GM18858 (cell line): ENCODE results near the gene LATS2.
"Not testable (repeated sequence)": the region's sequence is repeated elsewhere in the genome, so short reads cannot be mapped to it uniquely, and the experiment has no call there.

ENCODE experiments used
- ATAC-seq: cut with Tn5 transposase; IDR thresholded peaks from one replicate; pipeline ENCODE4 v1.9.1; 2021; ENCODE audit not compliant: unreplicated experiment

The LATS2 gene

GRCh38 chr13:21075379-21076249 lies 14.2 kb upstream of the LATS2 start:
- no peak for ATAC-seq

- ATAC-seq, result no peak
These were observed 13.6 kb upstream of the LATS2 start for GRCh38 chr13:21075011-21075378.

GRCh38 chr13:21074546-21074945 lies 13.2 kb upstream of the LATS2 start:
- ATAC-seq, result no peak

- ATAC-seq, result no peak
These were observed 10.5 kb upstream of the LATS2 start for GRCh38 chr13:21071924-21072323.

- ATAC-seq, result no peak
These were observed 9.6 kb upstream of the LATS2 start for GRCh38 chr13:21071015-21071414.

- no peak for ATAC-seq
These were observed 8.2 kb upstream of the LATS2 start for GRCh38 chr13:21069561-21070004.

GRCh38 chr13:21067848-21068247 lies 6.5 kb upstream of the LATS2 start:
- no peak for ATAC-seq

- no peak for ATAC-seq
These were observed 5.6 kb upstream of the LATS2 start for GRCh38 chr13:21066946-21067345.

GRCh38 chr13:21065686-21066085 lies 4.3 kb upstream of the LATS2 start:
- ATAC-seq, result no peak

GRCh38 chr13:21063031-21063430 lies 1.6 kb upstream of the LATS2 start:
- ATAC-seq, result no peak

- ATAC-seq, result peak; percentile 12
These were observed 903 bp downstream of the LATS2 start for GRCh38 chr13:21060338-21061028.

GRCh38 chr13:21059641-21060337 lies 1.6 kb downstream of the LATS2 start:
- ATAC-seq, result no peak

- ATAC-seq, result no peak
These were observed 3.0 kb downstream of the LATS2 start for GRCh38 chr13:21058361-21058760.

- no peak for ATAC-seq
These were observed 5.8 kb downstream of the LATS2 start for GRCh38 chr13:21055511-21056045.

- no peak for ATAC-seq
These were observed 6.4 kb downstream of the LATS2 start for GRCh38 chr13:21055016-21055415.

GRCh38 chr13:21054313-21054712 lies 7.1 kb downstream of the LATS2 start:
- ATAC-seq, result no peak

- no peak for ATAC-seq
These were observed 8.2 kb downstream of the LATS2 start for GRCh38 chr13:21053231-21053630.

- no peak for ATAC-seq
These were observed 9.7 kb downstream of the LATS2 start for GRCh38 chr13:21051675-21052074.

GRCh38 chr13:21050288-21051197 lies 10.8 kb downstream of the LATS2 start:
- ATAC-seq, result no peak

GRCh38 chr13:21049731-21050130 lies 11.7 kb downstream of the LATS2 start:
- ATAC-seq, result not testable (repeated sequence)
